Uterus (tissue), 4 donors: ENCODE data around the gene SPRR3. TPM values are rescaled to one million over a fixed set of nuclear protein-coding genes. Genes with fewer than 3 reads are reported as not detected.

Source experiments
- DNase-seq, 2 donors: peaks; one replicate each; pipeline ENCODE4 v3.0.0-alpha.2; 2019 to 2020
- H3K27ac ChIP-seq, 2 donors: fragments of 200-600 bp; sonication (generic); 1 replicate in 1 of 2; 2 replicates in 1 of 2; pipeline ENCODE4 v1.5.1; 2016 to 2018
- H3K27me3 ChIP-seq, 2 donors: fragments of 200-600 bp; sonication (generic); one replicate each; pipeline ENCODE4 v1.5.1; 2018 to 2019; ENCODE audit warnings: control low read depth in 1 of 2
- H3K36me3 ChIP-seq, 2 donors: fragments of 200-600 bp; sonication (generic); one replicate each; pipeline ENCODE4 v1.5.1; 2019; ENCODE audit warnings: control low read depth in 1 of 2
- H3K4me1 ChIP-seq, 2 donors: fragments of 200-600 bp; sonication (generic); one replicate each; pipeline ENCODE4 v1.5.1; 2018 to 2019; ENCODE audit warnings: control low read depth in 1 of 2
- H3K4me3 ChIP-seq, 2 donors: fragments of 200-600 bp; sonication (generic); 1 replicate in 1 of 2; 2 replicates in 1 of 2; pipeline ENCODE4 v1.5.1; 2018 to 2019; ENCODE audit warnings: mild to moderate bottlenecking in 1 of 2
- H3K9me3 ChIP-seq, 2 donors: fragments of 200-600 bp; sonication (generic); one replicate each; pipeline ENCODE4 v1.5.1; 2019; ENCODE audit warnings: control low read depth in 1 of 2
- POLR2A ChIP-seq, 2 donors: fragments of 450-650 bp; IDR thresholded peaks; one replicate each; pipeline ENCODE4 v1.6.1; 2016; ENCODE audit warnings: antibody characterized with exemption in 2 of 2, mild to moderate bottlenecking in 1 of 2, moderate library complexity in 1 of 2
- intact Hi-C: fragments of 100-400 bp; cut with DNase I; formaldehyde crosslinking; loops from one replicate; pipeline ENCODE4 v1.15.1; 2023; ENCODE audit warnings: low total_unique reads
- total RNA-seq, 4 donors: library from RNA; depleted of rRNA in 3 of 4; stranded (reverse); fragments of >200 nt in 3 of 4; gene quantifications; one replicate each; pipeline versions ENCODE4 v1.1.0 to v1.2.4, GENCODE V29; 2014 to 2023
- TF ChIP-seq, protein P1 (sequence below), 4 experiments: fragments of 200-600 bp in 2 of 4; fragments of 450-650 bp in 2 of 4; sonication (generic) in 2 of 4; IDR thresholded peaks; one replicate each; pipeline ENCODE4 v1.5.1; 2016 to 2019; ENCODE audit warnings: antibody characterized with exemption in 4 of 4, mild to moderate bottlenecking in 2 of 4, moderate library complexity in 1 of 4
- donor health status: DM: yes; HTN: yes; CAD: no.

The SPRR3 gene
- total RNA-seq, 4 donors from 2014 or later, result 0.69 to 0.70 TPM; not detected in 2

- Histone ChIP-seq H3K4me3 (no peak overlapping the region), H3K27ac (no peak overlapping the region), H3K36me3 (no peaks in the 10 kb centered on the region), H3K9me3 (no peaks in the 10 kb centered on the region), H3K4me1 (no peaks in the 10 kb centered on the region), H3K27me3 (no peaks in the 10 kb centered on the region)
- TF ChIP-seq, protein P1, sequence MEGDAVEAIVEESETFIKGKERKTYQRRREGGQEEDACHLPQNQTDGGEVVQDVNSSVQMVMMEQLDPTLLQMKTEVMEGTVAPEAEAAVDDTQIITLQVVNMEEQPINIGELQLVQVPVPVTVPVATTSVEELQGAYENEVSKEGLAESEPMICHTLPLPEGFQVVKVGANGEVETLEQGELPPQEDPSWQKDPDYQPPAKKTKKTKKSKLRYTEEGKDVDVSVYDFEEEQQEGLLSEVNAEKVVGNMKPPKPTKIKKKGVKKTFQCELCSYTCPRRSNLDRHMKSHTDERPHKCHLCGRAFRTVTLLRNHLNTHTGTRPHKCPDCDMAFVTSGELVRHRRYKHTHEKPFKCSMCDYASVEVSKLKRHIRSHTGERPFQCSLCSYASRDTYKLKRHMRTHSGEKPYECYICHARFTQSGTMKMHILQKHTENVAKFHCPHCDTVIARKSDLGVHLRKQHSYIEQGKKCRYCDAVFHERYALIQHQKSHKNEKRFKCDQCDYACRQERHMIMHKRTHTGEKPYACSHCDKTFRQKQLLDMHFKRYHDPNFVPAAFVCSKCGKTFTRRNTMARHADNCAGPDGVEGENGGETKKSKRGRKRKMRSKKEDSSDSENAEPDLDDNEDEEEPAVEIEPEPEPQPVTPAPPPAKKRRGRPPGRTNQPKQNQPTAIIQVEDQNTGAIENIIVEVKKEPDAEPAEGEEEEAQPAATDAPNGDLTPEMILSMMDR (IDR thresholded peaks at IDR 0.05), result no peak
- no peak for TF ChIP-seq POLR2A (IDR thresholded peaks at IDR 0.05)
- DNase-seq, result no peak
- intact Hi-C loops, result no loop called here
Measured at GRCh38 chr1:152959801-152960451, 41.6 kb upstream of the SPRR3 start.

DNA sequence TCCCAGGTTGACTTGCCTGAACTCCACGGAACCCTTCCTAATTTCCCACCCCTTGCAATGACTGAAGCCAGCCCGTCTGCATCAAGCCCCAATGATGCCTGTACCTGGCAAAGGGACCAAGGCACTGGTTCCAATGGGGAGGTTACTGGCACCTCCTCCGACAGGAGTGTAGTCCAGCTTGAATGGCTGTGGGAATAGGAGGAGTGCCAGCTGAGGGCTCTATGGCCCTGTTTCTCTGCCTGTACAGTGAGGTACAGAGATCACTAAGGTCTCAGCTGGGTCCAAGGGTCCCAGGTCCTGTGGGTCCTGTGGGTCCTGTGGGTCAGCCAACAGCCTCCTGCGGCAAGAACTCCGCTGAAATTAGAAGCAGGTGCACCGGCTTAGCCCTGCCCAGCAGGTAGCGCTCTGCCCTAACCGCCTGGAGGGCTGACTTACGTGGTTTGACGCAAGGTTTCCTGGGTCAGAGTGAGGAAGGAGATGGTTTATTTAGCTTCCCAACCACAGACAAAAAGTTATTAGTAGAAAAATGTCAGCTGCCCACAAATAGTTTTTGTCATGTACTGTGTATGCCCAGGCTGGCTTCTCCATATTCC is 41.0 kb upstream of the SPRR3 start:
- Histone ChIP-seq H3K27ac (no peak overlapping the region), H3K36me3 (no peaks in the 10 kb centered on the region), H3K4me1 (no peaks in the 10 kb centered on the region), H3K27me3 (no peaks in the 10 kb centered on the region), H3K9me3 (no peaks in the 10 kb centered on the region), H3K4me3 (no peak overlapping the region)
- DNase-seq, result no peak
- TF ChIP-seq POLR2A (IDR thresholded peaks at IDR 0.05), result no peak
- TF ChIP-seq, protein P1 (IDR thresholded peaks at IDR 0.05), result no peak
- intact Hi-C loops, result no loop called here

DNA sequence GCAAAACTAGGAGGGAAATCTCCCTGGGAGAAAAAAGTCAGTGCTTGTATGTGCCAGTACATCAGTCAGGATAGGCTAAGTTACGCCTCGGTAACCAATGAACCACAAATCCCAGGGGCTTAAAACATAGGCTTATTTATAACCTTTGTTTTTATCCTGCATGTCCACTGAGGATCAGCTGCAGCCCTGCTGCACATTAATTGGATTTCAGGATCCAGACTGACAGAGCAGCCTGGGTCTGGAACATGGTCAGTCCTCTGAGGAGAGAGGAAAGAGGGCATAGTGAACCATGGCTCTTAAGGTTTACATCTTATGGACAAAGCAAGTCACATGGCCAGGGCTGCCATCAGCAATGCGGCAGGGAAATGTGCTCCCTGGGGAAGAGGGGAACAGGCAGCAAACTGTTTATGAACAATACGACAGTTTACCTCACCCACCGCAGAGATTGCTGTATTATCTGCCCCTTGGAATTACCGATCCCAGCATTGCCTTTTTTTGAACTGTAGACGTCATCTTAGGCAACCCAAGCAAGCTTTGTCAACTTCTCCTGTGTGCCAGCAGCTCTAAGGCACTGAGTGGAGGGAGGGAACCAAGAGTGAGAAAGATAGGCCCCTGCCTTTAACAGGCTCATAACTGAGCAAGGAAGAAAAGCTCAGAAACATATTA is 40.2 kb upstream of the SPRR3 start:
- no peaks in the 10 kb centered on the region for H3K36me3 ChIP-seq
- no peak overlapping the region for H3K27ac ChIP-seq
- no peak for DNase-seq
- TF ChIP-seq, protein P1 (IDR thresholded peaks at IDR 0.05), result no peak
- TF ChIP-seq POLR2A (IDR thresholded peaks at IDR 0.05), result no peak
- H3K27me3 ChIP-seq, result no peaks in the 10 kb centered on the region
- no peaks in the 10 kb centered on the region for H3K9me3 ChIP-seq
- no peaks in the 10 kb centered on the region for H3K4me1 ChIP-seq
- no peak overlapping the region for H3K4me3 ChIP-seq
- intact Hi-C loops, result no loop called here

- Histone ChIP-seq H3K9me3 (no peaks in the 10 kb centered on the region), H3K36me3 (no peaks in the 10 kb centered on the region), H3K27me3 (no peaks in the 10 kb centered on the region), H3K27ac (no peak overlapping the region), H3K4me1 (no peaks in the 10 kb centered on the region), H3K4me3 (no peak overlapping the region)
- no peak for TF ChIP-seq POLR2A (IDR thresholded peaks at IDR 0.05)
- TF ChIP-seq, protein P1 (IDR thresholded peaks at IDR 0.05), result no peak
- intact Hi-C loops, result no loop called here
- no peak for DNase-seq
Measured at GRCh38 chr1:152962876-152963415, 38.6 kb upstream of the SPRR3 start.

GRCh38 chr1:152964536-152964935 is 37.0 kb upstream of the SPRR3 start:
- Histone ChIP-seq H3K9me3 (no peaks in the 10 kb centered on the region), H3K36me3 (no peaks in the 10 kb centered on the region), H3K4me1 (no peaks in the 10 kb centered on the region), H3K27ac (no peak overlapping the region), H3K4me3 (no peak overlapping the region), H3K27me3 (no peaks in the 10 kb centered on the region)
- TF ChIP-seq, protein P1 (IDR thresholded peaks at IDR 0.05), result no peak
- TF ChIP-seq POLR2A (IDR thresholded peaks at IDR 0.05), result no peak
- DNase-seq, result no peak
- intact Hi-C loops, result no loop called here
